ENCODE data around the gene SAXO2. TPM values are rescaled to one million over a fixed set of nuclear protein-coding genes. Genes with fewer than 3 reads are reported as not detected.
"Not testable (repeated sequence)": the region's sequence is repeated elsewhere in the genome, so short reads cannot be mapped to it uniquely, and the experiment has no call there.

SAXO2 gene
- total and polyA plus RNA-seq, 11 donors: 0.32 to 3.6 (median 2.1) TPM; not detected in 1

GRCh38 chr15:82231233-82231632 lies 31.4 kb upstream of the SAXO2 start:
- Histone ChIP-seq H3K9me3 (no peaks in the 10 kb centered on the region), H3K4me3 (no peak overlapping the region), H3K27me3 (no peaks in the 10 kb centered on the region), H3K36me3 (peaks cover 0 to 57% (median 42%) of the 10 kb centered on the region in 9 donors), H3K27ac (no peak overlapping the region), H3K4me1 (no peaks in the 10 kb centered on the region)
- intact Hi-C loops (cut with DNase I): no loop called here
- no peak for DNase-seq
- 76 to 89% (median 80%) methylated on average over 2 of the region's 2 CpGs for WGBS, 4 donors
- TF ChIP-seq POLR2A (IDR thresholded peaks at IDR 0.05) (no peak), CTCF (IDR thresholded peaks at IDR 0.05) (no peak)
- no peak for ATAC-seq

GRCh38 chr15:82231842-82232241 lies 30.8 kb upstream of the SAXO2 start:
- intact Hi-C loops (cut with DNase I): no loop called here
- H3K4me1 ChIP-seq: no peaks in the 10 kb centered on the region
- peaks cover 0 to 56% (median 39%) of the 10 kb centered on the region in 9 donors for H3K36me3 ChIP-seq
- WGBS, 4 donors: 81 to 90% (median 88%) methylated on average over 2 of the region's 2 CpGs
- H3K27me3 ChIP-seq: no peaks in the 10 kb centered on the region
- DNase-seq: no peak
- TF ChIP-seq POLR2A (IDR thresholded peaks at IDR 0.05) (no peak), CTCF (IDR thresholded peaks at IDR 0.05) (no peak)
- no peaks in the 10 kb centered on the region for H3K9me3 ChIP-seq
- no peak for ATAC-seq
- H3K27ac ChIP-seq: no peak overlapping the region
- no peak overlapping the region for H3K4me3 ChIP-seq

- H3K4me1 ChIP-seq; H3K9me3 ChIP-seq; H3K27ac ChIP-seq; intact Hi-C loops (cut with DNase I); ATAC-seq; H3K4me3 ChIP-seq; H3K27me3 ChIP-seq; DNase-seq: not testable (repeated sequence)
- H3K36me3 ChIP-seq: peaks cover 0 to 58% (median 35%) of the 10 kb centered on the region in 9 donors
- 55 to 75% (median 68%) methylated on average over 2 to 3 of the region's 3 CpGs for WGBS, 4 donors
Measured at GRCh38 chr15:82237944-82238534, 24.6 kb upstream of the SAXO2 start.

- DNase-seq (no peak), ATAC-seq (no peak)
- WGBS, 4 donors: 97 to 98% (median 98%) methylated on average over 5 of the region's 5 CpGs
- Histone ChIP-seq H3K9me3 (no peaks in the 10 kb centered on the region), H3K4me3 (no peak overlapping the region), H3K4me1 (no peaks in the 10 kb centered on the region), H3K36me3 (peaks cover 0 to 64% (median 40%) of the 10 kb centered on the region in 9 donors), H3K27ac (no peak overlapping the region), H3K27me3 (no peaks in the 10 kb centered on the region)
- intact Hi-C loops (cut with DNase I): no loop called here
- no peak for TF ChIP-seq CTCF (IDR thresholded peaks at IDR 0.05)
- no peak for TF ChIP-seq POLR2A (IDR thresholded peaks at IDR 0.05)
Measured at GRCh38 chr15:82239685-82240391, 22.8 kb upstream of the SAXO2 start.

GRCh38 chr15:82241836-82242499 lies 20.6 kb upstream of the SAXO2 start:
- H3K4me1 ChIP-seq; ATAC-seq; H3K27ac ChIP-seq; H3K27me3 ChIP-seq; DNase-seq; intact Hi-C loops (cut with DNase I); H3K4me3 ChIP-seq; H3K9me3 ChIP-seq: not testable (repeated sequence)
- peaks cover 0 to 61% (median 52%) of the 10 kb centered on the region in 9 donors for H3K36me3 ChIP-seq
- WGBS, 4 donors: 69 to 79% (median 74%) methylated on average over 1 of the region's 1 CpG

GRCh38 chr15:82243644-82244043 lies 19.0 kb upstream of the SAXO2 start:
- 65 to 72% (median 69%) methylated on average over 3 to 4 of the region's 5 CpGs for WGBS, 4 donors
- H3K4me3 ChIP-seq; ATAC-seq; H3K27ac ChIP-seq; intact Hi-C loops (cut with DNase I); H3K27me3 ChIP-seq; H3K4me1 ChIP-seq; DNase-seq; H3K9me3 ChIP-seq: not testable (repeated sequence)
- H3K36me3 ChIP-seq: peaks cover 0 to 50% (median 39%) of the 10 kb centered on the region in 9 donors

GRCh38 chr15:82245956-82246355 lies 16.7 kb upstream of the SAXO2 start:
- DNase-seq; H3K9me3 ChIP-seq; H3K27me3 ChIP-seq; H3K27ac ChIP-seq; intact Hi-C loops (cut with DNase I); H3K4me1 ChIP-seq; H3K4me3 ChIP-seq; ATAC-seq: not testable (repeated sequence)
- 93 to 99% (median 96%) methylated on average over 5 of the region's 5 CpGs for WGBS, 4 donors
- H3K36me3 ChIP-seq: peaks cover 0 to 34% (median 23%) of the 10 kb centered on the region in 9 donors

Data from heart left ventricle (tissue), 16 donors.